PC-3 (cell line): ENCODE data around the gene GPR146. TPM values are rescaled to one million over a fixed set of nuclear protein-coding genes. Genes with fewer than 3 reads are reported as not detected.

Experiments
- ATAC-seq: fragments of 200-7000 bp; cut with Tn5 transposase; 2 replicates; pipeline ENCODE4 v1.9.1; 2020; ENCODE audit warnings: mild to moderate bottlenecking, moderate library complexity
- BruUV-seq: library from RNA; stranded (reverse); fragments of 400-500 nt; replicated peaks from 2 replicates; lab custom pipeline; 2021; lab: Mats Ljungman, UMichigan
- CTCF ChIA-PET: fragments of 300-600 bp; sonication (Branson Sonifier 250); formaldehyde crosslinking; loops from one replicate; lab custom pipeline; 2022; ENCODE audit warnings: antibody characterized with exemption; lab: Charles Lee
- POLR2A ChIA-PET: fragments of 300-600 bp; sonication (Branson Sonifier 250); formaldehyde crosslinking; loops from one replicate; lab custom pipeline; 2022; ENCODE audit warnings: antibody characterized with exemption; ENCODE audit not compliant: unreplicated experiment; lab: Charles Lee
- DNase-seq: peaks from one replicate; pipeline ENCODE4 v3.0.0-alpha.2; 2015
- H2AFZ ChIP-seq: fragments of 300-600 bp; sonication (generic); 2 replicates; pipeline ENCODE4 v1.6.0; 2016; ENCODE audit warnings: antibody characterized with exemption, low read length
- H3F3A ChIP-seq: fragments of 300-600 bp; sonication (generic); one replicate; pipeline ENCODE4 v1.6.0; 2017; ENCODE audit warnings: antibody characterized with exemption, low read length, control low read depth, mild to moderate bottlenecking; ENCODE audit not compliant: unreplicated experiment
- H3K27ac ChIP-seq: fragments of 300-600 bp; sonication (generic); 2 replicates; pipeline ENCODE4 v1.5.1; 2016; ENCODE audit warnings: mild to moderate bottlenecking, low read length
- H3K27me3 ChIP-seq: fragments of 300-600 bp; sonication (generic); 2 replicates; pipeline ENCODE4 v1.6.1; 2016; ENCODE audit warnings: low read length, mixed read lengths
- H3K36me3 ChIP-seq: fragments of 300-600 bp; sonication (generic); 2 replicates; pipeline ENCODE4 v1.6.1; 2016; ENCODE audit warnings: low read depth, mixed run types, low read length, mixed read lengths
- H3K4me1 ChIP-seq: fragments of 300-600 bp; sonication (generic); 2 replicates; pipeline ENCODE4 v1.5.1; 2016; ENCODE audit warnings: low read length; ENCODE audit not compliant: insufficient read depth
- H3K4me2 ChIP-seq: fragments of 300-600 bp; sonication (generic); 2 replicates; pipeline ENCODE4 v1.6.0; 2016; ENCODE audit warnings: low read length
- H3K4me3 ChIP-seq: fragments of 300-600 bp; sonication (generic); 2 replicates; pipeline ENCODE4 v1.5.1; 2016; ENCODE audit warnings: mild to moderate bottlenecking, low read length, mixed read lengths
- H3K79me2 ChIP-seq: fragments of 300-600 bp; sonication (generic); 2 replicates; pipeline ENCODE4 v1.6.1; 2017; ENCODE audit warnings: low read length, mixed read lengths
- H3K9ac ChIP-seq: fragments of 300-600 bp; sonication (generic); 2 replicates; pipeline ENCODE4 v1.6.0; 2016; ENCODE audit warnings: mild to moderate bottlenecking, low read length
- H3K9me2 ChIP-seq: fragments of 300-600 bp; sonication (generic); replicated peaks from 2 replicates; pipeline ENCODE4 v1.6.1; 2016; ENCODE audit warnings: mixed run types, low read length, mixed read lengths
- H3K9me3 ChIP-seq: fragments of 300-600 bp; sonication (generic); 2 replicates; pipeline ENCODE4 v1.6.1; 2016; ENCODE audit warnings: low read length, mixed read lengths
- H4K20me1 ChIP-seq: fragments of 300-600 bp; sonication (generic); 2 replicates; pipeline ENCODE4 v1.6.1; 2016; ENCODE audit warnings: low read length, mixed read lengths
- CTCF ChIP-seq: fragments of 300-600 bp; sonication (generic); conservative IDR thresholded peaks from 2 replicates; pipeline ENCODE4 v1.5.1; 2017; ENCODE audit warnings: antibody characterized with exemption, low read depth, mild to moderate bottlenecking, low read length
- EZH2 ChIP-seq: fragments of 300-600 bp; sonication (generic); IDR thresholded peaks from one replicate; pipeline ENCODE4 v1.6.1; 2017; ENCODE audit warnings: antibody characterized with exemption, mild to moderate bottlenecking, low read length; ENCODE audit not compliant: unreplicated experiment
- EZH2phosphoT487 ChIP-seq: fragments of 300-600 bp; sonication (generic); IDR thresholded peaks from 2 replicates; pipeline ENCODE4 v1.6.1; 2018; ENCODE audit warnings: mild to moderate bottlenecking, antibody characterized with exemption, low read length, borderline replicate concordance
- intact Hi-C: fragments of 100-400 bp; cut with micrococcal nuclease; formaldehyde crosslinking; loops from 2 replicates; pipeline ENCODE4 v1.9.0; 2023
- total RNA-seq: library from RNA; depleted of rRNA; stranded (reverse); fragments of >200 nt; gene quantifications from 2 replicates; pipeline ENCODE4 v1.2.3, GENCODE V29; 2014

The GPR146 gene
- total RNA-seq, 1 experiment from 2014 or later: 2.7 TPM

- POLR2A ChIA-PET: interaction anchor here (0.6 kb wide), 1 partner anchor 191 kb away, joined by 4 read pairs; no protein-coding TSS in a partner anchor
- intact Hi-C loops: no loop called here
- Histone ChIP-seq H3K9me3 (no peaks in the 10 kb centered on the region), H3F3A (no peaks in the 10 kb centered on the region), H3K9ac (no peak overlapping the region), H4K20me1 (no peaks in the 10 kb centered on the region), H2AFZ (no peak overlapping the region), H3K27me3 (no peaks in the 10 kb centered on the region), H3K4me3 (no peak overlapping the region), H3K36me3 (no peaks in the 10 kb centered on the region), H3K9me2 (no peaks in the 10 kb centered on the region), H3K79me2 (no peaks in the 10 kb centered on the region; the same call in 1 of the 2 replicates), H3K27ac (no peak overlapping the region), H3K4me2 (no peak overlapping the region), H3K4me1 (no peaks in the 10 kb centered on the region)
- DNase-seq (no peak), ATAC-seq (no peak)
- no TSS peak for BruUV-seq
- CTCF ChIA-PET: no interaction called here
- no peak for TF ChIP-seq CTCF
- no peak for TF ChIP-seq EZH2phosphoT487
- TF ChIP-seq EZH2: no peak
Observed at GRCh38 chr7:1101563-1102431, 57.5 kb downstream of the GPR146 start.

GRCh38 chr7:1103009-1103788 is 58.9 kb downstream of the GPR146 start:
- H3K4me2 ChIP-seq: no peak overlapping the region
- no peaks in the 10 kb centered on the region for H3K36me3 ChIP-seq
- H3K9me3 ChIP-seq: no peaks in the 10 kb centered on the region
- TF ChIP-seq EZH2 (no peak), CTCF (no peak), EZH2phosphoT487 (no peak)
- H3K79me2 ChIP-seq: no peaks in the 10 kb centered on the region; the same call in 1 of the 2 replicates
- no peaks in the 10 kb centered on the region for H3K27me3 ChIP-seq
- ChIA-PET CTCF (no interaction called here), POLR2A (no interaction called here)
- BruUV-seq: no TSS peak
- DNase-seq (no peak), ATAC-seq (no peak)
- no peaks in the 10 kb centered on the region for H4K20me1 ChIP-seq
- no peaks in the 10 kb centered on the region for H3K9me2 ChIP-seq
- intact Hi-C loops: no loop called here
- H3K4me1 ChIP-seq: no peaks in the 10 kb centered on the region
- no peaks in the 10 kb centered on the region for H3F3A ChIP-seq
- H3K4me3 ChIP-seq: no peak overlapping the region
- H3K9ac ChIP-seq: no peak overlapping the region
- no peak overlapping the region for H2AFZ ChIP-seq
- H3K27ac ChIP-seq: no peak overlapping the region
